DMS79 (cell line): ENCODE results near the gene NECTIN4.
"Not testable (repeated sequence)": the region's sequence is repeated elsewhere in the genome, so short reads cannot be mapped to it uniquely, and the experiment has no call there.

Source experiments
- DNase-seq: peaks from one replicate; lab custom pipeline; 2025; lab: John Stamatoyannopoulos, UW

Gene NECTIN4

GRCh38 chr1:161089251-161089924 lies at the start of gene NECTIN4:
Gene NECTIN4 (minus strand): TSS chr1:161089558. CDS start chr1:161089296, 262 bp downstream.
- peak; percentile 39 for DNase-seq

GRCh38 chr1:161138431-161138830 lies 49.1 kb upstream of the NECTIN4 start:
- no peak for DNase-seq

GRCh38 chr1:161137881-161138280 lies 48.5 kb upstream of the NECTIN4 start:
- no peak for DNase-seq

DNA sequence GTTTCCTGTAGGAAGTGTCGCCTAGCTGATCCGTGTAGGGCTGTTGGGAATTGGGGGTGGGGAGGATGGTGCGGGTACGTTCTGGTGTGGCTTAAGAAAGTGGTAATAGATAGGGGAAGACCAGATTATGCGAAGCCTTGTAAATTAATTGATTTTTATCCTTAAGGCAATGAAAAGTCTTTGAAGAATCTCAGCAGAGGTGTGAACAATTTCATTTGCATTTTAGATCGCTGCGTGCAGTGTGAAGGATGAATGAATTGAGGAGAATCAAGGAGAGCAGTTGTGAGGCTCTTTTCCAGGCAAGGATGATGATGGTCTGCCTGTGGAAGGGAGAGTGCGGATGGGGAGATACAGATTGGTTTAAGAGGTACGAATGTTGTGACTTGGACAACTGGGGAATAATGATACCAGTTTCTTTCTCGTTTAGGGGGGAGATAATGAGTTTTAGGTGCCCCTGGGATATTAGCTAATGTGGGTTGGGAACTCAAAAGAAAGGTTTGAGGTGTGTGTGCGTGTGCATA lies 43.9 kb upstream of the NECTIN4 start:
- DNase-seq = no peak

GRCh38 chr1:161132410-161133219 lies 43.3 kb upstream of the NECTIN4 start, which contains the start of gene DEDD:
Gene DEDD (minus strand): TSS chr1:161132667. CDS start chr1:161124462, 8,205 bp downstream.
- DNase-seq = peak; percentile 98

GRCh38 chr1:161131523-161132409 lies 42.4 kb upstream of the NECTIN4 start:
- DNase-seq = no peak

- no peak for DNase-seq
Observed at GRCh38 chr1:161130266-161130665, 40.9 kb upstream of the NECTIN4 start.

DNA sequence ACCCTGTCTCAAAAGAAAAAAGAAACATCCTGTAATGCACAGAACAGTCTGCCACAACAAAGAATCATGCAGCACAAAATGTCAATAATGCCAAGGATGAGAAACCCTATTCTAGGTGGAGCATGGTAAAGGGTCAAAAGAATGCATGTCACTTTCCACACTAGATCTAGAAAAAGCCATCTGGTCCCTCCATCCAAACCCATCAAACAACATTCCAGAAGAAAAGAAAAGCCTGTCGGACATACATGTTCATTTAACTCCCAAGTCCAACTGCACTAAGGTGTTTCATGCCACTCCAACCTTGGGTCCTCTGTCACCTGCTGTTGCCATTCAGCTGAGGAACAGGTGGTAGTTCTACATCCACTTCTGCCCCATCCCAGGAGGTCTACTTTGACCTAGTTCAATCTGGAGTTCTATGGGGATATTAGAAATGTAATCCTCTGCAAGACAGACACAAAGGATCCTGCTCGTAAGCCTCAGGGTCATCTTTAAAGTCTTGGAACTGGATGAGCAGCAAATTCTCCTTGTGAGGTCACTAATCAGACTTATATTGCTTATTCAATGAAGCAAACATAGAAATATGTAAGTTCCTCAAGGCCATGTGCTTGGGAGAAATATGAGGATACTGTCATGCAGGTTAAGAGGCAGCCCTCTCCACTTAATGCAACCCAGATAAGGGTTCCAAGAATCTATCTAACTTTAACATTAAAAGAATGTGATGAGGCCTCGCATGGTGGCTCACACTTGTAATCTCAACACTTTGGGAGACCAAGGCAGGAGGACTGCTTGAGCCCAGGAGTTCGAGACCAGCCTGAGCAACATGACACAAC lies 39.4 kb upstream of the NECTIN4 start:
- DNase-seq = no peak

GRCh38 chr1:161127649-161128048 lies 38.3 kb upstream of the NECTIN4 start:
- no peak for DNase-seq

DNA sequence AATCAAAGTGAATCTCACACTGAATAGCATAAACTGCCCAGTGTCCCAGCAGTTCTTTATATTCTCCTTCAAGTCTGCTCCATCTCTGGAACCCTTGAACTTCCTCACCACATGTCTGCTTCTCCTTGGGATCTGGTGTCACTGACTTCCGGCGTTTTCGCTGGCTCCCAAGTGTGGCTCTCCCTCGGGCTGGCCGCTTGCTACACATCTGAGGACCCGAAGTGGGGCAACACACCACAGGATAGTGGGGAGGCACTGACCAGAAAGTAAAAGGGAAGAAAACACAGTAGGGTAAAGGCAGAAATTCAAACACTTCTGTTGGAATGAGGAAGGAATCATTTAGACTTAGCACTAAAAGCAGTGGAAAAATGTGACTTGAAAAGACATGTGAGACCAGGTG lies 33.6 kb upstream of the NECTIN4 start:
- no peak for DNase-seq

GRCh38 chr1:161121834-161122233 lies 32.5 kb upstream of the NECTIN4 start:
- DNase-seq = no peak

- no peak for DNase-seq
Observed at GRCh38 chr1:161121042-161121650, 31.8 kb upstream of the NECTIN4 start.

- no peak for DNase-seq
Observed at GRCh38 chr1:161119092-161119903, 29.9 kb upstream of the NECTIN4 start.

DNA sequence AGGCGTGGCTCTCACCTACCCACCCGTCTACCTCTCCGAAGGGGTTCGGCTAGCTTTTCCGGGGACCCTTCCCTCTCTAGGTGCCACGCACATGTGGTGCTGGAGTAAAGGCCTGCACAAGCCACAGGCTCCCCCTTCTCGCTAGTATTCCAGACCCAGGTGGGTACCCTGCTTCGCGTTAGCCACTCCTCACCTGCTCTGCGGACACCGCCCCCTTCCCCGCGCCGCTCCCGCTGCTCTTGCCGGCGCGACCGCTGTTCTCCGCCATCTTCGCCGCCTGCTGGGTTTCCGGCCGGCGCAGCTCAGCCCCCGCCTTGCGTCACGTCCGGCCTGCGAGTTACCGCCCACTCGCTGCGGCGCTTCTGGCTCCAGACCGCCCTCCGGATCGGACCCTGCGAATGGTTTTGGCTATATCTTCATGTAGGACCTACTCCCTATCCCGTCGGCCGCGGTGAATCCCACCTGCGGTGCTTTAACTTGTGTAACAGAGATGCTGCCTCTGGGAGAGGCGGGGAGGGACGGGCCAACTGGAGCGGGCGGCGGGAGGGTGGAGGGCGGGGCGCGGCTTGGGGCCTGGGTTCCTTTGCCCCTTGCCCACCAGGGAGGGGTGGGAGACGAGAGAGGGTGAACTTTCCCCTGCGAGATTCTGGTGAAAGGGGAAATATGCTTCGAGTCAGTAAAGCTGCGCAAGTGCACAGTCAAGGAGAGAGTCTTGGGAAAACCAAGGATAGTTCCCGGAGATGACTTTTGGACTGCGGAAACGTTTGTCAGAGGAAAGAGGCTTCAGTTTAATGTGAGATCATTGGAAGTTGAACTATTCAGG lies 28.6 kb upstream of the NECTIN4 start, which contains the start of the genes NIT1 and PFDN2:
NIT1 (plus strand) TSS at position 347 of the 823 bp plus-strand sequence; CDS start at position 419, 72 bp downstream.
PFDN2 (minus strand) TSS at position 279 of the 823 bp plus-strand sequence; CDS start at position 268, 11 bp downstream.
- peak; percentile 67 for DNase-seq

DNA sequence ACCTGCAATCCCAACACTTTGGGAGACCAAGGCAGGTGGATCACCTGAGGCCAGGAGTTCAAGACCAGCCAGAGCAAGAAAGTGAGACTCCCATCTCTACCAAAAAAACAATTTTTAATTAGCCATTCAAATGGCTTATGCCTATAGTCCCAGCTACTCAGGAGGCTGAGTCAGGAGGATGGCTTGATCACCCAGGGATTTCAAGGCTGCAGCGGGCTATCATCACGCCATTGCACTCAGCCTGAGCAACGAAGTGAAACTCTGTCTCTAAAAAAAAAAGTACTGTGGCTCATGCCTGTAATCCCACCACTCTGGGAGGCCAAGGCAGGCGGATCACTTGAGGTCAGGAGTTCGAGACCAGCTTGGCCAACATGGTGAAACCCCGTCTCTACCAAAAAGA lies 26.6 kb upstream of the NECTIN4 start:
- not testable (repeated sequence) for DNase-seq

GRCh38 chr1:161115132-161115711 lies 25.9 kb upstream of the NECTIN4 start:
- DNase-seq = no peak

- no peak for DNase-seq
Observed at GRCh38 chr1:161114556-161114955, 25.2 kb upstream of the NECTIN4 start.

- DNase-seq = no peak
Observed at GRCh38 chr1:161113915-161114314, 24.6 kb upstream of the NECTIN4 start.
